ENCODE results near the gene FAIM2.

FAIM2 gene

GRCh38 chr12:49939707-49940106 lies 36.0 kb upstream of the FAIM2 start:
- DNase-seq (ENCODE audit: low read depth) = no peak

GRCh38 chr12:49939307-49939706 lies 35.6 kb upstream of the FAIM2 start:
- no peak for DNase-seq (ENCODE audit: low read depth)

DNA sequence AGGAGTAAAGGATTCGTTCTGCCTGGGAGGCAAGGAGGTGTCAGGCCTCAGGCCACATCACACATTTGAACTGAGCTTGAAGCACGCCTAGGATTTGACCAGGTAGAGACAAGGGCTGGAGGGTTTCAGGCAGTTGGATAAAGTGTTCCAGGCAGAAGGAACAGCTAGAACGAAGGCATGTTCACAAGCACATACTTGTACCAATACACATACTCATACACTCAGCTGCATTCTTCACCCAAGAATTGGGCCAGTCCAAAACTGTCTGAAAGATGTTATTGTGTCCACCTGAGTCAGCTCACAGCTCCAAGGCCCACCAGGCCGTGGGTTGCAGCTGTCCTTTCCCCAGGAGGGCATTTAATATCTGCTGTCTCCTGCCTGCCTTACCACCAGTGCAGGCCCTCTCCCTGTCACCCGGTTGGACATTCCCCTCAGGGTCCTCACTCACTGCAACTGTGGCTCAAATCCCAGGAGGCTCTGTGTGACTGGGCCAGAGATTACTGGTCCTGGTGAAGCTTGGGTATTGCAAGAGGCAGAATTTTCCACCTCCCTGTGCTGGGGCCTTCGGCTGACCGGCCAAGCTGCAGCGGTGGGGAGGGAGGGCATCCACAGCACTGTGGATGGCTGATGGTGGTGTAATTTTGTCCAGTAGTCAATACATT lies 34.1 kb upstream of the FAIM2 start:
- no peak for DNase-seq (ENCODE audit: low read depth)

DNA sequence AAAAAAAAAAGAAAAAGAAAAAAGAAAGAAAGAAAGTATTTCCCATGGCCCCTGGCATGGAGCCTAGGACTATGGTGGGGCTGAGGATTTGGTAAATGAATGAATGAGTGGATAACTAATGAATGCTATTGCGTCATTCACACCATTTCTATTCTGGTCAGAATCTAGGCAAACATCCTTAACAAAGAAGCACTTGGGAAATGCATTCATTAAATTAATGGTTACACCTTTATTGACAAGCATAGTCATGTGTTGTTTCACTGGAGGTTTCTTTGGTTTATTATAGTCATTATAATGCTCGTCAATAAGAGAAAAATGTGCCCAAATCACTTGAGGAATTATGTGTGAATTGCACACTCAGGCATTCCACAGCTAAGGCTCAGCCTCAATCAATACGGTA lies 33.2 kb upstream of the FAIM2 start:
- DNase-seq (ENCODE audit: low read depth) = no peak

GRCh38 chr12:49934505-49934904 lies 30.8 kb upstream of the FAIM2 start:
- DNase-seq (ENCODE audit: low read depth) = no peak

DNA sequence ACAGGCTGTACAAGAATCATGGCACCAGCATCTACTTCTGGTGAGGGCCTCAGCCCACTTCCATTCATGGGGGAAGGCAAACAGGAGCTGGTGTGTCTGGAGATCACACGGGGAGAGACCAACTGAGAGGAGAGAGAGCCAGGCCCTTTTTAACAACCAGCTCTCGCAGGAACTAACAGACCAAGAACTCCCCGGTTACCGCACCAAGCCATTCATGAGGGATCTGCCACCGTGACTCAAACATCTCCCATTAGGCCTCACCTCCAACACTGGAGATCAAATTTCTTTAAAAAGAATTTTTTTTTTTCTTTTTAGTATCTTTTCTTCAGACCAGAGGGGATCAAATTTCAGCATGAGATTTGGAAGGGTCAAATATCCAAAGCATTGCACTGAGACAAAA lies 30.1 kb upstream of the FAIM2 start:
- DNase-seq (ENCODE audit: low read depth) = no peak

DNA sequence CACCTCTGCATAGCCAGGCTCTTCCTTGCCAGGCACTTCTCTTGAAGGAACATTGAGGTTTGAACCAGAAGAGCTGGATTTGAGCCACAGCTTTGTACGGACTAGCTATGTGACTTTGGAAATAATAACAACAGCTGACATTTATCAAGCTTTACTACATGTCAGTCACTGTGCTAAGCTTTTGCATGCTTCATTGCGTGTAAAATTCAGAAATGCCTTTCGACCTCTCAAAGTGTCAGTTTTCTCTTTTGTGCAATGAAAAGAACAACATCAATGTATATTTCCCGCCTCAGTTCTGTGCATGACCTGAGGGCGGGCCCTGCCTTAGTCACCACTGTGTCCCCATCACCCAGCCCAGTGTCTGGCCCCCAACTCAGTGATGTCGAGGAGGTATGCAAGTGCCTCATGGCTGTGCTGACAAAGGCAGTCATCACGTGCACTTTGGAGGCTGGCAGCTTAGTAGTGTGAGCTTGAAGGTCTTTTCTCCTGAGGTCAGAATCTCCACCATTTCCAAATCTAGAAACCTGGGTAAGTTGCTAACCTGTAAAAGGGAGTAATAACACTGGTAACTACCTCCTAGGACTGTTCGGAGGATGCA lies 28.9 kb upstream of the FAIM2 start:
- no peak for DNase-seq (ENCODE audit: low read depth)

GRCh38 chr12:49932023-49932422 lies 28.3 kb upstream of the FAIM2 start:
- no peak for DNase-seq (ENCODE audit: low read depth)

DNA sequence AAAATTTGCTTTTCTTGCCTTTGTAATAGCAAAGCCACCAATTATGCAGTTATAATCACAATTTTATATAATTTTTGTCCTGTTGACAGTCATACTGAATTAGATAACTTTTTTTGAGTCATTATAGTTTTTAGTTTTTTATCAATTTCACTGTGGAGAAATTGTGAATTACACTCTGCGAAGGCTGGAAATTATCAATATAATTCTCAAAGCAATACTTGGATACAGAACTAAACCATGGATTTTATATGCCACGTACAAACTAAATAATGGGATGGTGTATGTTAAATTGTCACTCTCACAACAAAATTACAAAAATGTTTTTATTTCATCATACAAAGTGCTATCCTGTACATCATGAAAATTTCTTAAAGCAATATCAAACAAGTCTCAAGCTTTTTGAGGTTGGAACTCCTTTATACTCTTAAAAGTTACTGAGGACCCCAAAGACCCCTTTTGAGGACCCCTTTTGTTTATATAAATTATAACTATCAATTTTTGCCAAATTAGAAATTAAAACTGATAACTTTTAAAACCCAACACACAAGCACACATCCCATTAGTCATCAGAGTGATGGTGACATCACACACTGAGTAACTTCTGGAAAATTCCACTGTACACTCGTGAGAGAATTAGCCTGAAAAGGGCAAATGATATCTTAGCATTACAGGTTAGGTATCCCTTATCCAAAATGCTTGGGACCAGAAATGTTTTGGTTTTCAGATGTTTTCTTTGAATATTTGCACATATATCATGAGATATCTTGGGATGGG lies 27.0 kb upstream of the FAIM2 start:
- DNase-seq (ENCODE audit: low read depth) = no peak

DNA sequence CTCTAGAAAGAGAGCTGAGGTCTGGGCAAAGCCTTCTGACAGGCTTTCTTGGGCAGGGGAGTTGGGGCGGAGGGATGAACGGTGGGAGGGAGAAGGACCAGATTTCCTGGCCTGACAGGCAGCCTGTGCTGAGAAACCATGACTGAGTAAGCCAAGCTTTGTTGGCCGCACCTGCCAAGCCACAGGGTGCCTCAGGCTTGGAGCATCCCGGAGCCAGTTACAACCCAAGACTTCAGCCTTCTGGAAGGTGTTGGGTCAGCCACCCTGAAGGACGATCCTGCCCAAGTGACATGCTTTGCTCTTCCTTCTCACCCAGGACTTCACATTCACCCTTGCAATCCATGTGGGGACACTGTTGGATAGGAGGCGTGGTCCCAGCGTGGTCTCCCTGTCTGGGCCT lies 25.9 kb upstream of the FAIM2 start:
- DNase-seq (ENCODE audit: low read depth) = no peak

GRCh38 chr12:49928471-49928870 lies 24.8 kb upstream of the FAIM2 start:
- no peak for DNase-seq (ENCODE audit: low read depth)

DNA sequence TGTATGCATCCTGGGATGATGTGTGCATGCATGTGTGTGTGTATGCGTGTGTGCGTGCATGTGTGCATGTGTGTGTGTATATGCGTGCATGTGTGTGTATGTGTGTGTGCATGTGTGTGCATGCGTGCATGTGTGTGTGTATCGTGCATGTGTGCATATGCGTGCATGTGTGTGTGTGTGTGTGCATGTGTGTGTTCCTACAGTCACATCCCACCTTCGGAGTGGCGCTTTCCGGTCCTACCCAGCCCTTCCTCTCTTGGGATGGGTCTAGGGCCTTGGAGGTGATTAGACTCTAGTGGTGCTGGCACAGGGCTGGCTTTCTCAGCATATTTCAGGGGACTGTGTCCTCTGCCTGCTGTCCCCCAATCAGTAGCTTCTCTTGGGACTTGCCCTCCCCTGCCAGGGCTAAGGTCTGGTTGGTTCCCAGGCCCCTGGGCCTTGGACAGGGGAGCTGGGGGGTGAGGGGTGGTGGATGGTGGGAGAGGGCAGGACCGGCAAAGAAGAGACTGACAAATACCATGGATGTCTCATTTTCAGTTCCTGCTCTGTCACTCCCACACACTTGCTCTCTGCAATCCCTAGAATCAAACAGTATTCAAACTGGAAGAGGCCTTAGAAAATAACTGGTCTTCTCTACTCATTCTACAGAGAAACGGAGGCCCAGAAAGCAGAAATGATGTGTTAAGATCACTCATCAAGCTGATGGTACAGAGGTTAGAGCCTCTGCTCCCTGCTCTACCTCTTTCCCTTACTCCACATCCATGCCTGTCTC lies 21.9 kb upstream of the FAIM2 start:
- DNase-seq (ENCODE audit: low read depth) = no peak

- DNase-seq (ENCODE audit: low read depth) = no peak
Measured at GRCh38 chr12:49924628-49925246, 21.0 kb upstream of the FAIM2 start.

- DNase-seq (ENCODE audit: low read depth) = no peak
Measured at GRCh38 chr12:49923880-49924556, 20.3 kb upstream of the FAIM2 start.

- no peak for DNase-seq (ENCODE audit: low read depth)
Measured at GRCh38 chr12:49923035-49923644, 19.4 kb upstream of the FAIM2 start.

GRCh38 chr12:49922349-49923034 lies 18.8 kb upstream of the FAIM2 start:
- DNase-seq (ENCODE audit: low read depth) = no peak

DNA sequence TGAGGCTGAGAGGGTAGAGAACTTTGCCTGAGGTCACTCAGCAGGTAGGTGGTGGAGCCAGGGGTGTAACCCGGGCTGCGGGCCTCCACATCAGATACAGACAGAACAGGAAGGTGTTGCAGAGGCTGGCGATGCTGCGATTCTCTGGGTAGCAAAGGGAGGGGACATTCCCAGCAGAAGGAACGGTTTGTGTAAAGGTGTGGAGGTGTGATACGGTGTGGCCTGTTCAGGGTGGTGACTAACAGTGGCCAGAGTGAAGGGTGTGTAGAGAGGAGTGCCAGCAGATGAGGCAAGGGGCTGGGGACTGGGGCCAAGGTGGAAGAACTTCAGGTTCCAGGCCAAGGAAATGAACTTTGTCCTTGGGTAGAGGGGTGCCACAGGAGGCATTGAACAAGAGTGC lies 18.2 kb upstream of the FAIM2 start:
- DNase-seq (ENCODE audit: low read depth) = no peak

DNA sequence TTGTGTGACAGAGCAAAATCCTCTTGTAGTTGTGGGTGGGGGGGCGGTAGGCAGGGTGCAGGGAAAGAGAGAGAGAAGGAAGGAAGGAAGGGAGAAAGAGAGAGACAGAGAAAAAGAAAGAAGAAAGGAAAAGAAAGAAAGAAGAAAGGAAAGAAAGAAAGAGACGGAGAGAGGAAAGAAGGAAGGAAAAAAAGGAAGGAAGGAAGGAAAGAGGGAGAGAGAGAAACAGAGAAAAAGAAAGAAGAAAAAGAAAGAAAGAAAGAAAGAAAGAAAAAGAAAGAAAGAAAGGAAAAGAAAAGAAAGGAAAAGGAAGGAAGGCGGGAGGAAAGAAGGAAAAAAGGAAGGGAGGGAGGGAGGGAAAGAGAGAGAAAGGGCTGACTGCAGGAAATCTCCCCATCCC lies 17.6 kb upstream of the FAIM2 start:
- DNase-seq (ENCODE audit: low read depth) = no peak

- no peak for DNase-seq (ENCODE audit: low read depth)
Measured at GRCh38 chr12:49920915-49921286, 17.2 kb upstream of the FAIM2 start.

- no peak for DNase-seq (ENCODE audit: low read depth)
Measured at GRCh38 chr12:49920241-49920914, 16.7 kb upstream of the FAIM2 start.

All from fibroblast of the conjunctiva (primary cell).